Stomach smooth muscle (tissue), 2 donors: ENCODE measurements around the gene CPA4.

ENCODE experiments used
- H3K27ac ChIP-seq: one replicate; pipeline ENCODE4 v1.7.0; 2013; ENCODE audit warnings: mild to moderate bottlenecking, low read length, inconsistent platforms
- H3K27me3 ChIP-seq, 2 donors: one replicate each; pipeline ENCODE4 v1.7.0; 2013; ENCODE audit warnings: low read length in 2 of 2; ENCODE audit not compliant: insufficient read depth in 2 of 2, control insufficient read depth in 1 of 2
- H3K36me3 ChIP-seq, 2 donors: one replicate each; pipeline ENCODE4 v1.7.0; 2013; ENCODE audit warnings: low read length in 2 of 2; ENCODE audit not compliant: control insufficient read depth in 2 of 2, insufficient read depth in 2 of 2
- H3K4me1 ChIP-seq: one replicate; pipeline ENCODE4 v1.7.0; 2013; ENCODE audit warnings: low read length; ENCODE audit not compliant: control insufficient read depth, insufficient read depth
- H3K4me3 ChIP-seq, 2 donors: one replicate each; pipeline ENCODE4 v1.7.0; 2013; ENCODE audit warnings: low read length in 2 of 2
- H3K9ac ChIP-seq, 2 donors: one replicate each; pipeline ENCODE4 v1.7.0; 2013; ENCODE audit warnings: low read length in 2 of 2, mild to moderate bottlenecking in 1 of 2
- H3K9me3 ChIP-seq, 2 donors: one replicate each; pipeline ENCODE4 v1.7.0; 2013; ENCODE audit warnings: low read length in 2 of 2; ENCODE audit not compliant: control insufficient read depth in 2 of 2
- donor health status: healthy.
- donor health status: Pancreatic carcinoma.

The CPA4 gene

GRCh38 chr7:130365511-130366441 is 72.8 kb downstream of the CPA4 start:
- no peak overlapping the region for H3K4me3 ChIP-seq
- H3K4me1 ChIP-seq = peaks cover 29% of the 10 kb centered on the region

GRCh38 chr7:130366564-130366963 is 73.6 kb downstream of the CPA4 start:
- Histone ChIP-seq H3K27me3 (no peaks in the 10 kb centered on the region), H3K9me3 (no peaks in the 10 kb centered on the region), H3K9ac (no peak overlapping the region), H3K4me3 (no peak overlapping the region), H3K4me1 (peaks cover 35% of the 10 kb centered on the region), H3K27ac (no peak overlapping the region), H3K36me3 (no peaks in the 10 kb centered on the region)

More at GRCh38 chr7:130365511-130366441, 72.8 kb downstream of the CPA4 start:
- no peak overlapping the region for H3K9ac ChIP-seq
- no peaks in the 10 kb centered on the region for H3K9me3 ChIP-seq
- H3K27me3 ChIP-seq = no peaks in the 10 kb centered on the region
- H3K27ac ChIP-seq = no peak overlapping the region
- no peaks in the 10 kb centered on the region for H3K36me3 ChIP-seq

GRCh38 chr7:130367088-130367755 is 74.3 kb downstream of the CPA4 start:
- no peak overlapping the region for H3K27ac ChIP-seq
- no peaks in the 10 kb centered on the region for H3K9me3 ChIP-seq
- H3K4me1 ChIP-seq = peaks cover 35% of the 10 kb centered on the region
- H3K27me3 ChIP-seq = no peaks in the 10 kb centered on the region
- no peaks in the 10 kb centered on the region for H3K36me3 ChIP-seq
- no peak overlapping the region for H3K4me3 ChIP-seq
- no peak overlapping the region for H3K9ac ChIP-seq

GRCh38 chr7:130367836-130368746 is 75.1 kb downstream of the CPA4 start:
- Histone ChIP-seq H3K4me1 (peaks cover 43% of the 10 kb centered on the region), H3K36me3 (no peaks in the 10 kb centered on the region), H3K9me3 (no peaks in the 10 kb centered on the region), H3K9ac (no peak overlapping the region), H3K27ac (no peak overlapping the region), H3K4me3 (no peak overlapping the region), H3K27me3 (no peaks in the 10 kb centered on the region)

GRCh38 chr7:130369110-130369711 is 76.2 kb downstream of the CPA4 start:
- Histone ChIP-seq H3K4me3 (no peak overlapping the region), H3K27ac (no peak overlapping the region), H3K9me3 (no peaks in the 10 kb centered on the region), H3K4me1 (peaks cover 54% of the 10 kb centered on the region), H3K9ac (no peak overlapping the region), H3K36me3 (no peaks in the 10 kb centered on the region), H3K27me3 (no peaks in the 10 kb centered on the region)

GRCh38 chr7:130369831-130370550 is 77.0 kb downstream of the CPA4 start:
- Histone ChIP-seq H3K4me1 (peaks cover 58% of the 10 kb centered on the region), H3K36me3 (no peaks in the 10 kb centered on the region), H3K27ac (no peak overlapping the region), H3K27me3 (no peaks in the 10 kb centered on the region), H3K4me3 (no peak overlapping the region), H3K9me3 (no peaks in the 10 kb centered on the region), H3K9ac (no peak overlapping the region)

- Histone ChIP-seq H3K9ac (no peak overlapping the region), H3K4me1 (peaks cover 53% of the 10 kb centered on the region), H3K4me3 (no peak overlapping the region), H3K36me3 (no peaks in the 10 kb centered on the region), H3K9me3 (peaks cover 0 to 4% of the 10 kb centered on the region in 2 donors), H3K27ac (peak overlapping the region; percentile 98), H3K27me3 (no peaks in the 10 kb centered on the region)
Measured at GRCh38 chr7:130371046-130371445, 78.1 kb downstream of the CPA4 start.

GRCh38 chr7:130372402-130373165 is 79.6 kb downstream of the CPA4 start:
- peak overlapping the region; percentile 98 for H3K27ac ChIP-seq
- peak overlapping the region in 1 of 2 donors; percentile 8 for H3K4me3 ChIP-seq
- H3K4me1 ChIP-seq = peaks cover 52% of the 10 kb centered on the region
- no peaks in the 10 kb centered on the region for H3K36me3 ChIP-seq
- H3K9ac ChIP-seq = peak overlapping the region; percentile 22 to 35
- no peaks in the 10 kb centered on the region for H3K27me3 ChIP-seq
- H3K9me3 ChIP-seq = peaks cover 0 to 7% of the 10 kb centered on the region in 2 donors
